ENCODE data around the gene SDHB.

DNA sequence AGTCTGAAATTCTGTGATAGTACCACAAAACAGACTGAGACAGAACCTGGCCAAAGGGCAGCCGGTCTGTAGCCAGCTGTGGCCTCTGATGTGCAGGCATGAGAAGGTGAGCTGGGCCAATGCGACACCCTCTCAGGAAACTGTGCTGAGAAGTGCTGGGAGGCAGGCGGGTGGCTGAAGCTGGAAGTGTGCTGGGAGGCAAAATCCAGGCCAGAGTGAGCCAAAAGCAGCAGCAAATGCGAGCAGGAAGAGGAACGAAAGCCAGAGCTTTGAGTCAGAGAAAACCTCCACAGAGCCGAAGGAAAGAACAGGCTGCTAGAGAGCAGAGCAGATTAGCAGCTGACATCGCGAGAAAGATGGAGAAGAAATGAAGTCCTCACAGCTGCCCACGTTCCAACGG lies 31.9 kb downstream of the SDHB start:
- TF ChIP-seq, protein P1, sequence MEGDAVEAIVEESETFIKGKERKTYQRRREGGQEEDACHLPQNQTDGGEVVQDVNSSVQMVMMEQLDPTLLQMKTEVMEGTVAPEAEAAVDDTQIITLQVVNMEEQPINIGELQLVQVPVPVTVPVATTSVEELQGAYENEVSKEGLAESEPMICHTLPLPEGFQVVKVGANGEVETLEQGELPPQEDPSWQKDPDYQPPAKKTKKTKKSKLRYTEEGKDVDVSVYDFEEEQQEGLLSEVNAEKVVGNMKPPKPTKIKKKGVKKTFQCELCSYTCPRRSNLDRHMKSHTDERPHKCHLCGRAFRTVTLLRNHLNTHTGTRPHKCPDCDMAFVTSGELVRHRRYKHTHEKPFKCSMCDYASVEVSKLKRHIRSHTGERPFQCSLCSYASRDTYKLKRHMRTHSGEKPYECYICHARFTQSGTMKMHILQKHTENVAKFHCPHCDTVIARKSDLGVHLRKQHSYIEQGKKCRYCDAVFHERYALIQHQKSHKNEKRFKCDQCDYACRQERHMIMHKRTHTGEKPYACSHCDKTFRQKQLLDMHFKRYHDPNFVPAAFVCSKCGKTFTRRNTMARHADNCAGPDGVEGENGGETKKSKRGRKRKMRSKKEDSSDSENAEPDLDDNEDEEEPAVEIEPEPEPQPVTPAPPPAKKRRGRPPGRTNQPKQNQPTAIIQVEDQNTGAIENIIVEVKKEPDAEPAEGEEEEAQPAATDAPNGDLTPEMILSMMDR (conservative IDR thresholded peaks at IDR 0.05 in 1 of 2, IDR thresholded peaks at IDR 0.05 in 1 of 2; ENCODE audit: extremely low read depth in 1 of 2, insufficient read depth in 1 of 2, low read depth in 1 of 2, low read length in 2 of 2): no peak
- TF ChIP-seq EZH2 (IDR thresholded peaks at IDR 0.05; ENCODE audit: borderline replicate concordance, low read length): no peak
